HepG2 (cell line): ENCODE results near the gene FAM90A26.
A peak's percentile ranks its signal among the peaks of the same experiment; 100 is the strongest.
"Not testable (repeated sequence)": the region's sequence is repeated elsewhere in the genome, so short reads cannot be mapped to it uniquely, and the experiment has no call there.

ENCODE experiments used
- ATF7 ChIP-seq, 2 experiments: fragments of 450-650 bp in 1 of 2; sonication (generic) in 1 of 2; formaldehyde crosslinking in 1 of 2; IDR thresholded peaks; 2 replicates each; pipeline versions ENCODE4 v1.4.0 to v1.6.1; 2016 to 2020; ENCODE audit warnings: antibody characterized with exemption in 1 of 2, mild to moderate bottlenecking in 1 of 2, missing genetic modification reagents in 1 of 2
- DNMT1 ChIP-seq: sonication (generic); formaldehyde crosslinking; IDR thresholded peaks from 2 replicates; pipeline ENCODE4 v1.5.1; 2020; ENCODE audit warnings: mild to moderate bottlenecking, missing genetic modification reagents
- GABPA ChIP-seq, 2 experiments: IDR thresholded peaks; 2 replicates each; pipeline ENCODE4 v1.6.1; 2011 to 2016; ENCODE audit warnings: low read depth in 2 of 2, low read length in 1 of 2, missing biosample characterization in 1 of 2, missing genetic modification characterization in 1 of 2
- JUND ChIP-seq: sonication (generic); formaldehyde crosslinking; IDR thresholded peaks from 2 replicates; pipeline ENCODE4 v1.8.0; 2022; ENCODE audit warnings: mild to moderate bottlenecking, missing genetic modification reagents
- MYC ChIP-seq: sonication (generic); formaldehyde crosslinking; IDR thresholded peaks from 2 replicates; pipeline ENCODE4 v1.9.0; 2021; ENCODE audit warnings: missing genetic modification reagents, borderline replicate concordance
- POLR2A ChIP-seq, 2 experiments: IDR thresholded peaks; 2 replicates each; pipeline ENCODE4 v1.6.1; 2011; ENCODE audit warnings: low read depth in 2 of 2, low read length in 2 of 2, mild to moderate bottlenecking in 1 of 2, moderate library complexity in 1 of 2; ENCODE audit not compliant: insufficient read depth in 1 of 2
- TBP ChIP-seq: sonication (generic); formaldehyde crosslinking; IDR thresholded peaks from 2 replicates; pipeline ENCODE4 v1.5.0; 2020; ENCODE audit warnings: missing genetic modification reagents
- TF ChIP-seq, protein P1 (sequence below): sonication (generic); formaldehyde crosslinking; IDR thresholded peaks from 2 replicates; pipeline ENCODE4 v1.5.0; 2020; ENCODE audit warnings: mild to moderate bottlenecking, missing genetic modification reagents, moderate library complexity
- TF ChIP-seq, protein P2 (sequence below): sonication (generic); formaldehyde crosslinking; IDR thresholded peaks from 2 replicates; pipeline ENCODE4 v1.5.0; 2020; ENCODE audit warnings: missing genetic modification reagents

DNA sequence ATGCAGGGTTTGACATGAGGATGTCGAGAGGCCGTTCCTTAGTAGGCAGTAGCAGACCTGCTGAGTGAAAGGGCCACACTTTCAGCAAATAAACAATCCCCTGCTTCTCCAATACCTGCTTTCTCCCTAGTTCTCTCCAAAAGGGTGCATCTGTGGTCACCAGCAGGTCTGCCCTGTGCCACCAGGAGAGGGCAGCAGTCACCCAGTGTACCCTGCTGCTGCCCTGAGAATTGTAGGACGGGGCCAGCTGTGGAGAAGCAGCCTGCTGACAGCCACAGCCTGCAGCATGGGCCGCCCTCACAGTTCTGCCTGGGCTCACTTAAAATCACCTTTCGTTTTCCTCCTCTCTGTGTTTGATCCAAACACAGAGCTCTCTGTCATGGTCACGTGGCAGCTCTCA is 11.8 kb upstream of the FAM90A26 start:
- not testable (repeated sequence) for TF ChIP-seq POLR2A (IDR thresholded peaks at IDR 0.05; ENCODE audit: insufficient read depth in 1 of 2, low read depth in 2 of 2, low read length in 2 of 2); JUND; DNMT1 (CRISPR knock-in tag); GABPA (IDR thresholded peaks at IDR 0.05; ENCODE audit: low read depth, low read length); GABPA (CRISPR knock-in tag; IDR thresholded peaks at IDR 0.05; ENCODE audit: low read depth); ATF7 (IDR thresholded peaks at IDR 0.05); ATF7 (CRISPR knock-in tag; IDR thresholded peaks at IDR 0.05); MYC (CRISPR knock-in tag); TBP (CRISPR knock-in tag)
- TF ChIP-seq, protein P1, sequence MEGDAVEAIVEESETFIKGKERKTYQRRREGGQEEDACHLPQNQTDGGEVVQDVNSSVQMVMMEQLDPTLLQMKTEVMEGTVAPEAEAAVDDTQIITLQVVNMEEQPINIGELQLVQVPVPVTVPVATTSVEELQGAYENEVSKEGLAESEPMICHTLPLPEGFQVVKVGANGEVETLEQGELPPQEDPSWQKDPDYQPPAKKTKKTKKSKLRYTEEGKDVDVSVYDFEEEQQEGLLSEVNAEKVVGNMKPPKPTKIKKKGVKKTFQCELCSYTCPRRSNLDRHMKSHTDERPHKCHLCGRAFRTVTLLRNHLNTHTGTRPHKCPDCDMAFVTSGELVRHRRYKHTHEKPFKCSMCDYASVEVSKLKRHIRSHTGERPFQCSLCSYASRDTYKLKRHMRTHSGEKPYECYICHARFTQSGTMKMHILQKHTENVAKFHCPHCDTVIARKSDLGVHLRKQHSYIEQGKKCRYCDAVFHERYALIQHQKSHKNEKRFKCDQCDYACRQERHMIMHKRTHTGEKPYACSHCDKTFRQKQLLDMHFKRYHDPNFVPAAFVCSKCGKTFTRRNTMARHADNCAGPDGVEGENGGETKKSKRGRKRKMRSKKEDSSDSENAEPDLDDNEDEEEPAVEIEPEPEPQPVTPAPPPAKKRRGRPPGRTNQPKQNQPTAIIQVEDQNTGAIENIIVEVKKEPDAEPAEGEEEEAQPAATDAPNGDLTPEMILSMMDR: peak; percentile 88
- TF ChIP-seq, protein P2, sequence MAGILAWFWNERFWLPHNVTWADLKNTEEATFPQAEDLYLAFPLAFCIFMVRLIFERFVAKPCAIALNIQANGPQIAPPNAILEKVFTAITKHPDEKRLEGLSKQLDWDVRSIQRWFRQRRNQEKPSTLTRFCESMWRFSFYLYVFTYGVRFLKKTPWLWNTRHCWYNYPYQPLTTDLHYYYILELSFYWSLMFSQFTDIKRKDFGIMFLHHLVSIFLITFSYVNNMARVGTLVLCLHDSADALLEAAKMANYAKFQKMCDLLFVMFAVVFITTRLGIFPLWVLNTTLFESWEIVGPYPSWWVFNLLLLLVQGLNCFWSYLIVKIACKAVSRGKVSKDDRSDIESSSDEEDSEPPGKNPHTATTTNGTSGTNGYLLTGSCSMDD: not testable (repeated sequence)
